ENCODE results near the gene GRAMD1A.
"Not testable (repeated sequence)": the region's sequence is repeated elsewhere in the genome, so short reads cannot be mapped to it uniquely, and the experiment has no call there.

GRAMD1A gene

GRCh38 chr19:34999498-35000337, at the start of gene GRAMD1A:
Gene GRAMD1A, plus strand, starts transcription at chr19:35000323. Its CDS starts 156 bp downstream, at chr19:35000479.
- peak; percentile 81 for DNase-seq (ENCODE audit: low spot score)

DNA sequence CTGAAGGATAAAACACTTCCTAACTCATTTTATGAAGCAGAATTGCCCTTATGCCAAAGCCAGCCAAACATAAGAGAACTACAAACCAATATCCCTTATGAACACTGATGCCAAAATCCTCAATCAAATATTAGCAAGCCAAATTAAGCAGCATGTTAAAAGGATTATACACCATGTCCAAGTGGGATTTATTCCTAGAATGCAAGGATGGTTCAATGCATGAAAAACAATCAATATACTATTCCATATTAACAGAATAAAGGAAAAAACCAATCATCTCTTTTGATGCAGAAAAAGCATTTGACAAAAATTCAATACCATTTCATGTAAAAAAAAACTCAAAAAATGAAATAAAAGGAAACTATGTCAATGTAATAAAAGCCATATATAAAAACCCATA, 47.0 kb upstream of the GRAMD1A start:
- DNase-seq (ENCODE audit: low spot score): no peak

DNA sequence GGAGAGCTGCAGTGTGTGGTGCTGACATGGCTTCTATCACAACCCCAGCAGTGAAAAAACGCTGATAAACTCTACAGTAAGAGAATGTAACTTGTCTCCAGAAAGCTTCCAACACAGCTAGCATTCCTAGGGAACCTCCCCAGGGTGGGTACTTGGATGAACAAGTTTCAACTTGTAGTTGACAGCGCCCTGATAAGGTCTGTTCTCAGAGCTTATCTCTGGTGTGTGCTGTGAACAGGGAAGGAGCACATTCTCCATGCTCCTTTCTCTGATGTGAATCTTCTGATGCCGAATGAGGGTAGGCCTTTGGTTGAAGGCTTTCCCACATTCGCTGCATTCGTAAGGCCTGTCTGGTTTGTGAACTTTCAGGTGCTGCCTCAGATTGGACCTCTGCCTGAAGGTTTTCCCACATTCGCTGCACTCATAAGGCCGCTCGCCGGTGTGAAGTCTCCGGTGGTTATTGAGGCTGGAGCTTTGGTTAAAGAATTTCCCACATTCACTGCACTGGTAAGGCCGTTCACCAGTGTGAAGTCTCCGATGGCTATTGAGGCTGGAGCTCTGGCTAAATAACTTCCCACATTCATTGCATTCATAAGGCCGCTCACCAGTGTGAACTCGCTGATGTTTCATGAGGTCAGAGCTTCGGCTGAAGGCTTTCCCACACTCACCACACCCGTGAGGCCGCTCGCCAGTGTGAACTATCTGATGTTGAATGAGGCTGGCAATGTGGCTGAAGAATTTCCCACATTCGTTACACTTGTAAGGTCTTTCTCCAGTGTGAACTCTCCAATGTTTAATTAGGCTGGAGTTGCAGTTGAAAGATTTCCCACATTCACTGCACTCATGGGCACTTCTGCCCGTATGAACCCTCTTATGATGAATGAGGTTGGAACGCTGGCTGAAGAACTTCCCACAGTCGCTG, 42.0 kb upstream of the GRAMD1A start:
- DNase-seq (ENCODE audit: low spot score): no peak

DNA sequence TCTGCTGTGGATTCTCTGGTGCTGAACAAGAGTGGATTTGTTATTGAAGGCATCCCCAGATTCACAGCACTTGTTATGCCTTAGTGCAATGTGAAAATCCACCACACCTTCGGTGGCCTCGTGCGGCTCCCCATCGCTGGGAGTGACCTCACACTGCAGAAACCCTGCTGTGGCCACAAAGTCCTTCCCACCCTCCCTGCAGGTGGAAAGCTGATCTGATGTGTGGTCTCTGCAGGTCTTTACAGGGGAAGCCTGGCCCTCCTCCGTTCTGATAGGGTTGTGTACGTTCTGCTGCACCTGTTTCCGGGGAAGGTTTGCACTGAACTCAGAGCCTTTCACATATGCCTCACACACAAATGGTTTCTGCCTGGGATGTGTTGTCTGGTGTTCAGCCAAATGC, 41.1 kb upstream of the GRAMD1A start:
- no peak for DNase-seq (ENCODE audit: low spot score)

GRCh38 chr19:34960103-34960805, 39.9 kb upstream of the GRAMD1A start:
- no peak for DNase-seq (ENCODE audit: low spot score)

DNA sequence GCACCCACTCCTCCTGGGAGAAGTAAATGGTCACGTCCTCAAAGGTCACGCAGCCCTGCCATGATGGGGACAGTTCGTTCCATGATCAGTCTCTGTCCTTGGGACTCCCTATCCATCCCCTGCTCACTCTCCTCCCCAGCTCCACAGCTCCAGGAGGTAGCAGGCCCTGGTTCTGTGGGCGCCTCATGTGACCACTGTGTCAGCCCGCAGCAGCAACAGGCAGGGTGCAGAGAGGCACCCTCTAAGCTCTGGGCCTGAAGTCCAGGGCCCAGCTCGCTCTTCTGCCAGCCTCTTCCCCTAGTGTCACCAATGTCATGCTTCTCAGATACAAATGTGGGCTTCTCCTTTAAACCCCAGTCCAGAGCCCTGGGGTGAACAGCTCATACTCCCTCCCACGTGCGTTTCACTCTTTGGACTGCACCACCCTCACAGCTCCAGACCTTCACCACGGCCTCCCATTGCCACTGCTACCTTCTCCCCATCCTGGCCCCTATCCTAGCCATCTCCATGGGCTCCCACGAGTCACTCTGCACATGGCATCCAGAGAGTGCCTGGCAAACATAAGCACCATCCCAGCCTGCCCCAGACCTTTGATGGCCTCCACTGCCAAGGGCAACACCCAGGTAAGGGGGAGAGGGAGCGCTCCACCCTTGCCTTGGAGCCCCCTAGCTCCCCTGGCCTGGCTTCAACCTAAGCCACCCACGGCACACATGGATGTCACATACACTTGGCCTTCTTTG, 39.0 kb upstream of the GRAMD1A start:
- DNase-seq (ENCODE audit: low spot score): no peak

DNA sequence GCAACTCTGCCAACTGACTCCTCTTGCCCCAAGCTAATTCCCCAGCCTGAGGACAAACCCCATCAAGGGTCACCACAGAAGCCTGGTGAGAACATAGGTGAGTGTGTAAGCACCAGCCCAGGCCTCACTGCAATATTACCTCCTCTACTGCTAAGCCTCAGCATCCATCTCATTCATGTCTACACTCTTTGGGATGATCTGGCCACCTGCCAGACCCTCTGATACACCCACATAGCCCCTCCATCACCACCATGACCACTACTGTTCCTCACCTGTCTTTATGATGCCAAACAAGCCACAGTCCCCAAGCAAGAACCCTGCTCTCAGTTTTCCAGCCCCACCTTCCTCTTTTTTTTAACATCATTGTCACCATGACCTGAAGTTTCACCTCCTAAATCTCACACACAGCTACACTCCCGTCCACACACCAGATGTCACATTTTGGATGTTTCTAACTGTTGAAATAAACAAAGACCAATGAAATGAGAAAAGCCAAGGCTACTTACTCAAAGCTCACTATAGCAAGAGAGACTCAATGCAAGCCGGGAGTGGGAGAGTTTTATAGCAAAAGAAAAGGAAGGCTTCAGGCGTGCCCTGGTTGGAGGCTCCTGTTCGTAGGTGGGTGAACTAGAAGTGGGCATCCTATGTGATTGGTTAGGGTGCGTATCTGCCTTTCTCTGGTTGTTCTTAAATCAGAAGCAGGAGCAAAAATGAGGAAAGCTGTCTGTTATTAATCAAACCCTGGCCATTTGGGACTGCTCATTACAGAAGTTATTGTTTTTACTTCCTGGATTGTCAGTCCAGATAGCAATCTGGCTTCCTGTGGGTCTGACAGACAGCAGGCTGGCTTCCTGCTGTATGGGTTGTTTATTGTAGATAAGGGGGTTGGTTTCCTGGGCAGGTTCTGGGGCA, 38.1 kb upstream of the GRAMD1A start:
- DNase-seq (ENCODE audit: low spot score): no peak

DNA sequence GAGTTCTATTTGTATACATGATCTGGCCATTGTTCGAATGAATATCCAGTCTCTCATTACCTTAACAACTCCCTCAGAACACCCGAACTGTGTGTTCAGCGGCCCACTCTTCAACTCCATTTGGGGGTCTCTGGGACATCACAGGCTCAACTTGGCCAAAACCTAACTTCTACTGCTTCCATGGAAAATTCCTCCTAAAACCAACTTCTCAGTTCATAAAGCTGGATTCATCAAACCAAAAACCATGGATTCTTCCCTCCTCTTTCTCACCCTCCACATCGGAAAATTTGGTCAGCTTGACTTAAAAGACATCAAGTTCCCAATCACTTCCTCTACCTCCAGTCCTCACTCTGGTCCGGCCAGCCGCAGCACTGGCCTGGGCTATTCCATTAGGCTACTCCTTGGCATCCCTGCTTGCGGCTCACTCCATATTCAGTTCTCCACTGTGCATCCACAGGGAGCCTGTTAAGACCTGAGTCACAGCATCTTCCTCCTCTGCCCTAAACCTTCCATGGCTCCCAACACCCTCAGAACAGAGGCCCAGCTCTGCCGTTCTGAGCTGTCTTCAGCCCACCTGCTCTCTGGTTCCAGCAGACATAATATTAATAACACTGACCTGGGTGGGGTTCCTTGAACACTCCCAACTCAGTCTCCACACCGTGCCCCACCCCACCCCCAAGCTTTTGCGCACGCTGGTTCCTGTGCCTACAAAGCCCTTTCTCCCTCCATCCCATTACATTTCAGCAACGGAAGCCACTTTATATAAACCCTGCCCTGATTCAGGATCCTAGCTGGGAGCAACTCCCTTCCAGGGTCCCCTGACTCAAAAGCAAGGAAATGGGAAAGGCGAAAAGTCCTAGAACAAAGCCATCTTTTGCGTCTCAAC, 37.2 kb upstream of the GRAMD1A start:
- no peak for DNase-seq (ENCODE audit: low spot score)

GRCh38 chr19:34963573-34964406, 36.3 kb upstream of the GRAMD1A start, which contains the start of gene ZNF792:
Gene ZNF792, minus strand, starts transcription at chr19:34964229. Its CDS starts 567 bp downstream, at chr19:34963662.
- peak; percentile 17 for DNase-seq (ENCODE audit: low spot score)

DNA sequence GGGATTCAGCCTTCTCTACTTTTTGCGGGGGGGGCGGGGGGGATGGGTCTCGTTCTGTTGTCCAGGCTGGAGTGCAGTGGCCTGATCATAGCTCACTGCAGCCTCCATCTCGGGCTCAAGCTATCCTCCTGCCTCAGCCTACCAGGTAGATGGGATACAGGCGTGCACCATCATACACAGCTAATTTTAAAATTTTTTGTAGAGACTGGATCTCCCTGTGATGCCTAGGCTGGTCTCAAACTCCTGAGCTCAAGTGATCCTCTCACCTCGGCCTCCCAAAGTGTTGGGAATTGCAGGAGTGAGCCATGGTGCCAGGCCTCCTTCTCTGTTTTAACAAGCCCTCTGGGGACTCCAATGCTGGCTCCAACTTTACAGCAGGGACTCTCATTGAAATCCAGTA, 35.5 kb upstream of the GRAMD1A start:
- DNase-seq (ENCODE audit: low spot score): no peak

DNA sequence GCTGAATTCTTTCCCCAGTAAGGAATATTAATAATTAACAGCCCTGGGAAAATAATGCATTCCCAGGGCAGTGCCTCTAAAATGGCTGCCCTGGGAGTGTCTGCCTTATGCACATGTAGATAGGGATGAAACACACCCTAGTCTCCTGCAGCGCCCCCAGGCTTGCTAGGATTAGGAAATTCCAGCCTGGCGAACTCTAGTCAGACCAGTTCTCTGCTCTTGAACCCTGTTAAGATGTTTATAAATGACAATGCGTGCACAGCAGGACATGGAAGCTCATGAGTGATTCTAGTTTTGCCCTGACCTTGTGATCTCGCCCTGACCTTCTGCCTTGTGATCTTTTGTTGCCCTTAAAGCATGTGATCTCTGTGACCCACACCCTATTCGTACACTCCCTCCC, 34.6 kb upstream of the GRAMD1A start:
- not testable (repeated sequence) for DNase-seq (ENCODE audit: low spot score)

DNA sequence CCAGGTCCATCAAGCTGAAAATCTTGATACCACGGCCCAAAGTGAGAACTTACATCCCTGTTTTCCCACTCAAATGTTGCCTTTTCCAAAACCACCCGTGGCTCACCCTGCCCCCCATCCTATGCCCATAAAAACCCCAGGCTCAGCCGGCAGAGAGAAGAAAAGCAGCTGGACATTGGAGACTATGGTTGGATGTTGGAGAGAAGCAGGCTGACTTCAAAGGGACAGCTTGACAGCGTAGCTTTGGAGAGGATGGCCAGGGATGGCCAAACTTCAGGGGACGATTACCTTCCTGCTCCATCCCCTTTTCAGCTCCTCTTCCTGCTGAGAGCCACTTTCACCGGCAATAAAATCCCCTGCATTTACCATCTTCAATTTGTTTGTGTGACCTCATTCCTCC, 32.6 kb upstream of the GRAMD1A start:
- no peak for DNase-seq (ENCODE audit: low spot score)

DNA sequence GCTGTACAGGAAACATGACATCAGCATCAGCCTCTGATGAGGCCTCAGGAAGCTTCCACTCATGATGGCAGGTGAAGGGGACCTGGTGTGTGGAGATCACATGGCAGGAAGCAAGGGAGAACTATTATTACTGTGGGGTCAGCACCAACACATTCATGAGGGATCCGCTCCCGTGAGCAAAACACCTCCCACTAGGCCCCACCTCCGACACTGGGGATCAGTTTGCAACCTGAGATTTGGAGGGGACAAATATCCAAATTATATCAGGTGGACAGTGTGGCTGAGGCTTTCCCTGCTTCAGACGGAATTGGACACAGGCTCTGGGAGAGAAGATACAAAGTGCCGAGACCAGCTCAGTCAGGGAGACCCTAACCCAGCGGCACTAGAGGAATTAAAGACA, 30.4 kb upstream of the GRAMD1A start:
- no peak for DNase-seq (ENCODE audit: low spot score)

DNA sequence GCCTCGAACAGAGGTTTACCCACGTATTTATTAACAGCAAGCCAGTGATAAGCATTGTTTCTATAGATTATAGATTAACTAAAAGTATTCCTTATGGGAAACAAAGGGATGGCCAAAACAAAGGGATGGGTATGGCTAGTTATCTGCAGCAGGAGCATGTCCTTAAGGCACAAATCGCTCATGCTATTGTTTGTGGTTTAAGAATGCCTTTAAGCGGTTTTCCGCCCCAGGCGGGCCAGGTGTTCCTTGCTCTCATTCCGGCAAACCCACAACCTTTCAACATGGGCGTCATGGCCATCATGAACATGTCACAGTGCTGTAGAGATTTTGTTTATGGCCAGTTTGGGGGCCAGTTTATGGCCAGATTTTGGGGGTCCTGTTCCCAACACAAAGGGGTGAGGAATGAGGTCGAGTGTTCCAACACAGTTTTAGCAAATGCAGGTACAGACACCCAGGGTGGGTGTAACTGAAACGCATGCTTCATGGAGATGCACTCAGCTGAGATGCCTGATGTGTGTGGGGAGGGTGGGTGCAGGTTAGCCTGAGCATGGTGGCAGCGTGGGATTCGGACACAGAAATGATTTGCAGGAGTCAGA, 29.8 kb upstream of the GRAMD1A start:
- not testable (repeated sequence) for DNase-seq (ENCODE audit: low spot score)

DNA sequence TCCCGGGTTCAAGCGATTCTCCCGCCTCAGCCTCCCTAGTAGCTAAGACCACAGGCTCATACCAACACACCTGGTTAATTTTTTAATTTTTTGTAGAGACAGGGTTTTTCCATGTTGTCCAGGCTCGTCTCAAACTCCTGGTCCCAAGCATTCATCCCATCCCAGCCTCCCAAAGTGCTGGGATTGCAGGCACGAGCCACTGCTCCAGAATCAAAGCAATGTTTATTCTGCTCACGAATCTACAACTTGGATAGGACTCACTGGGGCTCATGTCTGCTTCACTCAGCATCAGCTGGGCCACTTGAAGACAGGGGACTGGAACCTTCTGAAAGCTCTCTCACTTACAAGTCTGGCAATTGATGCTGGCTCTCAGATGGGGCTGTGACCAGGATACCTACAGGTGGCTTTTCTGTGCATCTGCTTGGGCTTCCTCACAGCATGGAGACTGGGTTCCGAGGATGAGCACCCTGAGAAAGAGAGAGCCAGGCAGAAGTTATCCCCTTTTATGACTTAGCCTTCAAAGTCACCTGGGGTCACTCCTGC, 27.9 kb upstream of the GRAMD1A start:
- no peak for DNase-seq (ENCODE audit: low spot score)

DNA sequence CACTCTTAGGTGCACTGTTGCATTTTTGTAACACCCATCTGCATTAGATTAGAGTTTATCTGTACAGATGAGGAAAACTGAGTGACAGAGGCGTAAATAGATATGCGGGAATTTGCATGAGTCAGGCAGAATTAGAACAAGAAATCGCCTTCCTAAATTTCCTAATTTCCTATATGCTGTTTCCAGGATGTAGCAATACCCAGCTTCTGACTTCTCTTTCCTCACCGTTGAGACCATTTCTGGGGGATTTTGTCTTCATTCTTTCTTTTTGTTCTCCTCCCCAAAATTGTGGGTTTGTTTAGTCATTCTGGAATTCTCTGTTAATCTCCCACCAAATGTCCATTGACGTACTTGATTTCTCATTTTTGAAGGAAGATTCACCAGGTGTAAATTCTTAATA, 25.5 kb upstream of the GRAMD1A start:
- DNase-seq (ENCODE audit: low spot score): no peak

DNA sequence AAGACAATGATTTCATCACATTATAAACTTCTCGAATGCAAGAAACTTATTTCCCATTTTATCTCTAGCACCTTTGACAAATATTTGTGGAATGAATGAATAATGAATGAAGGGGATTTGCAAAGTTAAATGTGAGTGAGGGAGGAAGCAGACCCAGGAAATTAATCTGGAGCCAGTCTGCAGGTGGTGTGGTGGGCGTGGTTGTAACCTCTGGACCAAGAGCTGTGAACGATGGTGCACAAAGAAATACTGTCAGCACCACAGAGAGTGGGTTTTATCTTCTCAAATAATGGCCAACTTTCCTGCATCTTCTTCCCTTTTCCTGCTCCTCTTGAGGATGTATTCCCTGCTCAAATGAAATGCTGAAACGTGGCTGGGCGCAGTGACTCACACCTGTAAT, 25.1 kb upstream of the GRAMD1A start:
- no peak for DNase-seq (ENCODE audit: low spot score)

DNA sequence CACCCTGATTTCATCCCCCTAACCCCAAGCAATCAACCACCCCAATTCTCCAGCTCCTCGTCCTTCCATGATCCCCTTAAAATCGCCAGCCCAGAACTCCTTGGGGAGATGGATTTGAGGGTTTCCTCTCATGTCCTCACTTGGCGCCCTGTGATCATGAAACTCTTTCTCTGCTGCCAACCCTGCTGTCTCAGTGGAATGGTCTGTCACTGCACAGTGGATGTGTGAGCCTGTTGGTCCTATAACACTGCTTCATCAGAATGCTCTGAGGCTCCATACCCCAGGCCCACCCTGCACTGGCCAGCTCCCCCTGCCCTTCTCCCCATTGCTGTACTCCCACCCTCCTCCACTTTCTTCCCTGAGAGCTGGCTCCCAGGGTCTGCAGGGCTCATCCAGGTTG, 23.5 kb upstream of the GRAMD1A start:
- no peak for DNase-seq (ENCODE audit: low spot score)

Measured in globus pallidus (tissue), 1 donor.